Thyroid gland (tissue), 4 donors: ENCODE data around the gene GPR6.

ENCODE experiments used
- POLR2A ChIP-seq, 2 donors: fragments of 450-650 bp; IDR thresholded peaks; one replicate each; pipeline ENCODE4 v1.6.1; 2017; ENCODE audit warnings: antibody characterized with exemption in 2 of 2, mild to moderate bottlenecking in 2 of 2, moderate library complexity in 1 of 2
- TF ChIP-seq, protein P1 (sequence below), 6 experiments: fragments of 200-600 bp in 3 of 6; fragments of 450-650 bp in 3 of 6; sonication (generic) in 3 of 6; IDR thresholded peaks; one replicate each; pipeline ENCODE4 v1.5.1; 2016 to 2019; ENCODE audit warnings: antibody characterized with exemption in 6 of 6, mild to moderate bottlenecking in 2 of 6, inconsistent platforms in 1 of 6, moderate library complexity in 1 of 6

GRCh38 chr6:109958626-109959025, 19.5 kb upstream of the GPR6 start:
- TF ChIP-seq, protein P1, sequence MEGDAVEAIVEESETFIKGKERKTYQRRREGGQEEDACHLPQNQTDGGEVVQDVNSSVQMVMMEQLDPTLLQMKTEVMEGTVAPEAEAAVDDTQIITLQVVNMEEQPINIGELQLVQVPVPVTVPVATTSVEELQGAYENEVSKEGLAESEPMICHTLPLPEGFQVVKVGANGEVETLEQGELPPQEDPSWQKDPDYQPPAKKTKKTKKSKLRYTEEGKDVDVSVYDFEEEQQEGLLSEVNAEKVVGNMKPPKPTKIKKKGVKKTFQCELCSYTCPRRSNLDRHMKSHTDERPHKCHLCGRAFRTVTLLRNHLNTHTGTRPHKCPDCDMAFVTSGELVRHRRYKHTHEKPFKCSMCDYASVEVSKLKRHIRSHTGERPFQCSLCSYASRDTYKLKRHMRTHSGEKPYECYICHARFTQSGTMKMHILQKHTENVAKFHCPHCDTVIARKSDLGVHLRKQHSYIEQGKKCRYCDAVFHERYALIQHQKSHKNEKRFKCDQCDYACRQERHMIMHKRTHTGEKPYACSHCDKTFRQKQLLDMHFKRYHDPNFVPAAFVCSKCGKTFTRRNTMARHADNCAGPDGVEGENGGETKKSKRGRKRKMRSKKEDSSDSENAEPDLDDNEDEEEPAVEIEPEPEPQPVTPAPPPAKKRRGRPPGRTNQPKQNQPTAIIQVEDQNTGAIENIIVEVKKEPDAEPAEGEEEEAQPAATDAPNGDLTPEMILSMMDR (IDR thresholded peaks at IDR 0.05) = no peak
- no peak for TF ChIP-seq POLR2A (IDR thresholded peaks at IDR 0.05)
